COLO668 (cell line): ENCODE results near the gene GBX2.

Experiments used
- DNase-seq: peaks from one replicate; lab custom pipeline; 2025; ENCODE audit not compliant: unreplicated experiment; lab: John Stamatoyannopoulos, UW

The GBX2 gene

GRCh38 chr2:236169151-236169721 is 1.1 kb upstream of the GBX2 start:
- DNase-seq = peak; percentile 43

GRCh38 chr2:236167297-236168109 is 683 bp downstream of the GBX2 start:
- DNase-seq = peak; percentile 70

GRCh38 chr2:236166796-236167296 is 1.3 kb downstream of the GBX2 start:
- no peak for DNase-seq

GRCh38 chr2:236165842-236166795 is 2.1 kb downstream of the GBX2 start:
- no peak for DNase-seq

DNA sequence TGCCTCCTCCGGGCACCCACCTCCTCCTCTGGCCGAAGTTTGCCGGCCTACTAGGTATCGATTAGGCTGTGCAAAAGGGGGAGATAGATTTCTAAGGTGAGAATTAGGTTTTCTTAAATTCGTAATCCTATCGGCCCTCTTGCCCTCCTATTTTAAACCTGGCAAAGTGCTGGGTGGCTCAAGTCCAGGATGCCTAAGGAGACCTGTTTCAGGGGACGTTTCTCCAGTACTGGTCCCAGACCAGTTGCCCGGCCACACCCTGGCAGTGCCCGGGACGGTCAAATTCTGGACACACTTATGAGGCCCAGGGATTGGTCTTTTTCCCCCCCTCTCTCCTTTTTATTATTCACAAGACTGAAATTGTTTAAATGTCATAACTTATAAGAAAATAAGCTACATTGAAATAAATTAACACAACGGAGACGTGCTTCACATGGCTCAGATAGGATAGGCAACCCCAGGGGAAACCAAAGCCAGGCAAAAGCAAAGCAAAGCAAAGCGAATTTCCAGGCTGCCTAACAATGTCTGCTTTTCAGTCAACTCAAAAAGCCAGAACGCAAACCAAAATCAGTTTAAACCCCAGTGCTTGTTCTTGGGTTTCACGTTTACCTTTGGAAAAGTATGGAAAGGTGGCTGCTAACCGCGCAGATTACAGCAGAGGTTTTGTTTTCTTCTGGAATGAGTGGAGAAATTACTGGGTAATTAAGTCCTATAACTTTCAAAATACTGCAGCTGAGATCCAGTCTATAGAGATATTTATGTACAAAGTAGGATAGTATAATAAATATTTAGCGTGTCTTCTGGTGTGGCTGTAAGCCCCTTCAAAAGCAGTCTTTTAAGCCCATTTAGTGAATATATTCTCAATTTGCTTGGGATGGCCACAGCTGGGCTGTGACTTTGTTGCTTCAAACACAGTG is 3.0 kb downstream of the GBX2 start:
- no peak for DNase-seq

DNA sequence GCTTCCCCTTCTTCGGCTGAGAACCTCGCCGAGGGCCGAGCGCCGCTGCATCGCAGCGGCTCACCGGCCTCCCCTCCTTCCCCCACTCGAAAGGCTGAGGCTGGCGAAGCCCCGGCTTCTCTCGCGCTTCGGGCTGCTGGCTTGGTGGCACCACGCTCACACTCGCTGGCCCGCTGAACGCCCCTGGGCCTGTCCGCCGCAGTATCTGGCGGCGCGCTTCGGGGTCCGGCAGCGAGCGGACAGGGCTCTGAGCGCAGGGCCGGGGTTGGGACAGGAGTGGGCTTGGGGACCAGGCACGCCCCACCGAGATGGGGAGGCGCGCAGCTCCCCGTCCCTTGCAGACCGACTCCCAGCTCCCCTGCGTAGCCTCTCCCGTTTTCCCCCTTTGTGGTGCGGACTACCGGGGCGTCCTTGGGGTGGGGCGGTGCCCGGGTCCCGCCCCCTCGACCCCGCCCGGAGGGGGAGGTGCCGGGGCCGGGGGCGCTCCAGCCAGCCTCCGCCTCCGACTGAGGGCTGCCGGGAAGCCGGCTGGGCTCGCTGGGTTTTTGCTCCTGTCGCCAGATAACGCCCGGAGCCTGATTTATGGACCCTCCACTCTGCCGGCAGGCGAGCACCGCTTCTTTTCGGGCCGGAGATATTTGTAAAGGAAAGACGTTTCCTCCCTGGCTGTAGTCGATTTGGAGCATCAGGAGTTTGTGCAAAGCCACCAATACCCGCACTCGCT is 3.8 kb downstream of the GBX2 start:
- peak; percentile 52 for DNase-seq

DNA sequence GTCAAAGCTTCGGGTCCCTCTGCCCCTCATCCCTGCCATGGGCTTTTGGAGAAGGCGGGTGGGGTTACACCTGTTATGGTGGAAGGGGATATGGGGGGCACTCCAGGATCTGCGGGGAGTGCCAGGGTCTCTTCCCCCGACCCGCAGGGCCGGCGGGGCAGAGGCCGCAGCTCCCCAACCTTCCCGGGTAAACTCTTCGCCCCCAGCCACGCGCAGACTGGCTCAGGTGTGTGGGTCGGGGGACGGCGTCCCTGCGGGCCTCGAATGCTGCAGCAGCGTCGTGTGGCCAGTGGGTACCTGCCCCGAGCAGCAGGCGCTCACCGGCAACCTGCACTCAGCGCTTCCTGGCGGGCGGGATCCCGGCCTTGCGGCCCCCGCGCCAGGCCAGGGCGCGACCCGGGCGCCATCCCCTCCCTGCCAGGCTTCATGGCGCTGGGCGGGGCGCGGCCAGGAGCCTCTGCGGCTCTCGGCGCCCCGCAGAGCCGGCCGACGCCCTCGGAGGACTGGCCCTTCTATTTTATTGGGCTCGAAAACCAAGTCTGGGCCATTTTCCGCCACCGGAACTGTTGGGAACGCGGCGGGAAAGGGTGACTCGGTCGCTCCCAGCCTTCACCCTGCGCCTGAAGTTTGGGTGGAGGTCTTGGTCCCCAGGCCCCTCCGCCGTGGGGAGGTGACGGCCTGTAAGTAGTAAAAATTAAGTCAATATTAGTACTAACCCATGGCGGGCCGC is 4.5 kb downstream of the GBX2 start:
- DNase-seq = peak; percentile 36

DNA sequence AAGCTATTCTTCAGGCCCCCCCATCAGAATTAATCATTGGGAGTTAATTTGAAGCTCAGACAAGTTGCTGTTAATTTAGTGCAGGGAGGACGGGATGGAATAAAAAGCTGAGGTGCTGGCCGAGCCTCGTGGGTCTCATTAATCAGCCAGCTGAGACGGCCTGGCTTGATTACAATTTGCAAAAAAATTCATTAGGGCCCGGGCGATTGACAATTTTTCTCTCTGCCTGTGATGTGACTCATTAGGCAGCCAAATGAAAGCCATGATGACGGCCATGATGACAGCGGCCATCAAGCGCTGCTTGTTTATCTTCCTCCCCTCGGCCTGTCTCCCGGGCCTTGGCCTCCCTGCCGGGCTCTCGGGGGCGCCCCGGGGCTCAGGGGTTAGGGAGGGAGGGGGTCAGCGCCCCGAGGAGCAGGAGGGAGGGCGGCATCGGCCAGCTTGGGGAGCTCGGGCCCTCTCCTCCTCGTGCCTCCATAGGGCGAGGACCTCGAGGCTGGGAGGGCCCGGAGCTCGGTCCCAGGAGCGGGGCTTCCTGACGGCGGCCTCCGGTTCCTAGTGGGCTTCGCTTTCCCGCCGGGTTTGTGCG is 5.2 kb downstream of the GBX2 start:
- DNase-seq = no peak

- no peak for DNase-seq
These were observed 5.9 kb downstream of the GBX2 start for GRCh38 chr2:236162031-236162845.

DNA sequence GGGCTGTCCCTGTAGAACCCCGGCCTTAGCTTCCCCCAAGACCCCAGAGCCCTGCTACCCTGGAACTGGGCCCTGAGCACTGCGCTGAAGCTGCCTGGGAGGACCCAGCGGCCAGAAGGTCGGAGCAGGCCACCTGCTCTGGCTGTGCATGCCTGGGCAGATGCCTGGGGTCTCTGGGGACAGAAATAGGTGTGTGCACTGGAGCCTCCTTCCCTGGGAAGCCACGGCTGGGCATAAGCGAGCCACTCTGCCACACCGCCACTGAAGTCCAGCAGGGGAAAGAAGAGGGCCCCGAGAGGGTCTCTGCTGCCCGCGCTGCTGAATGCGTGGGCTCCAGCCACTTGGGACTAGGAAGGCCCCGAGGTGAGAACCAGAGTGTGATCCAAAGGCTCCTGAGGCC is 6.7 kb downstream of the GBX2 start:
- no peak for DNase-seq

DNA sequence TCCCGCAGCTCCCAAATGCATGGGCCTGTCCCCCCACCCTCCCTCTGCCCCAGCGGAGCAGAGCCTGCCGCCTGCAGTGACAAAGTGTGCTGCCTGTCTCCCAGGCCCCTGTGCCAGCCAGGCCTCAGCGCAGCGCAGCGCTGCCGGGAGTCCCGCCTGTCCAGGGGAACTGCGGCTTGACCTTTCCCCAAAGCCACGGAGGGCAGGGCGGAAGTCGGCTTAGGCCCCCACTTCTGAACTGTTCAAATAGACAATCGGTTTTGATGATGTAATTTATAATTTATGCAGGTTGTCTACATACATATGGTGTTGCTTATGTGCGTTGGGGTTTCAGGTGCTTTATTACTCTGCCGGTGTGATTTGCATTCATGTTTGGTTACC is 7.1 kb downstream of the GBX2 start:
- DNase-seq = peak; percentile 40

DNA sequence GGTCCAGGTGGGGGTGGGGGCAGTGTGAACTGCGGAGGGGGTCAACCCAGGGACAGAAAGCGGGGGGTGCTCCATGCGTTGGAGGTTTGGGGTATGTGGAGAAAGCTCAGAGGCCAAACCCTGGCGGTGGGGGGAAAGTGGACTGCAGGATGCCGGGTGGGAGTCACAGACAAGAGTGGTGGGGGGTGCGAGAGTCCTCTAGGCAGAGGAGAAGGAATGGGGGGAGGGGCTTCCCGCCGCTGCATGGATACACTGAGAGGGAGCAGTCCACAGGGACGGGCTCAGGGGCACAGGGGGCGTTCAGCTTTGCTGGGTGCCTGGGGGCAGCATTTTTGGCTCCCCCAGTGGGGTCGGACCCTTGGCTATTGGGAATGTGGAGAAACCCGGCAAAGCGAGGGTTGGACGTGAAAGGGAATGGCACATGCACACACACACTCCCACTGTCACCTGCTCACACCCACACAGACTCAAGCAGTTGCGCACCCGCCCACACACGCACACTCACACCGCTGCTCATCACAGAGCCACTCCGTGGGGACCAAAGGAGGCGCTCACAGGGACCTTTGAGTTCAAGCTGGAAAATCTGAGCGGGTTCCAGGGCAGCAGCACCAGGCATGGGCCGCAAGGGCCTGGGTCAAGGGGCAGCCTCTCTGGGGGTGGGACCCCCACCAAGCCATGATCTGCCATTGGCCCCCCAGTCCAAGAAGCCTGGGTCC is 7.7 kb downstream of the GBX2 start:
- no peak for DNase-seq

DNA sequence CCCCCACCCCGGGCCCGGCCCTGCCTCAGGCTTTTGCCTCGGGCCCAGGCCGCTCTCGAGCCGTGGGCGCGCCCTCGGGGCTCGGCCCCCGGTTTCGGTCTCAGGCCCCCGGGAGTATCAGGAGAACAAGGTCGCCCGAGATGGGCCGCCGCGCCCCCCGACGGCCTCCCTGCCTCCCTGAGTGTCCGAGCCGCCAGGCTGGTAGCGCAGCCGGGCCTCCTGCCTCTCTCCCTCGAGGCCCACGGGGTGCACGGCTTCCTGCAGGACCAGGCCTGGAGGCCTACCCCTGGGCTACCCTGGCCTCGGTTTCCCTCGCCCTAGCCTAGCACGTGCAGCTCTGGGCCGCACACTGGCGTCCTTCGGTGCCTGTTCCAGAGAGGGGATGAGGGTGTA is 8.4 kb downstream of the GBX2 start:
- DNase-seq = no peak

- no peak for DNase-seq
These were observed 9.0 kb downstream of the GBX2 start for GRCh38 chr2:236158969-236159777.

- no peak for DNase-seq
These were observed 10.2 kb downstream of the GBX2 start for GRCh38 chr2:236157815-236158498.

DNA sequence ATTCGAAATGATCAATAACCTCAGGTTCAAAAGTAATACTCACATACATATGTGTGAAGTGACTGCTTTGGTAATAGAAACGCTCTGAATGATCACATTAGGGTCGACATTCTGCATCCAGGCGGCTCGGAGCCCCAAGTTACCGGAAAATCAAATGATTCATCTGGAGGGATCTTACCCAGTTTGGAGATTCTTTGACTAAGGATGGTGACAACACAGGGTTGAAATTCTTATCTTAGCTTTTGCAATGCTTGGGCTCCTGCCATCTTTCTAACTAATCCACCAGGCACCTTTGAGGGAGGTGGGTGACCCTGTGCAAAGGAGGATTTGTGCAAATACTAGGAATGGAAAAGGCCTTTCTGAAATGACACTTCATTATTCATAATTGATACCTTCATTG is 10.8 kb downstream of the GBX2 start:
- no peak for DNase-seq
